Mucosa of descending colon (tissue), 3 donors: ENCODE measurements around the gene RFX8. TPM values are rescaled to one million over a fixed set of nuclear protein-coding genes. Genes with fewer than 3 reads are reported as not detected.
A peak's percentile ranks its signal among the peaks of the same experiment; 100 is the strongest.

Experiments used
- ATAC-seq: fragments of 200-7000 bp; cut with Tn5 transposase; one replicate; pipeline ENCODE4 v1.9.1; 2020; ENCODE audit warnings: mild to moderate bottlenecking, moderate library complexity
- DNase-seq, 3 donors: peaks; one replicate each; pipeline ENCODE4 v3.0.0-alpha.2; 2020
- H3K36me3 ChIP-seq: fragments of 200-600 bp; one replicate; pipeline ENCODE4 v1.8.0; 2021; ENCODE audit warnings: low read depth, mild to moderate bottlenecking
- H3K4me1 ChIP-seq: fragments of 200-600 bp; one replicate; pipeline ENCODE4 v1.8.0; 2021; ENCODE audit warnings: low read depth, mild to moderate bottlenecking
- H3K4me3 ChIP-seq: fragments of 200-600 bp; one replicate; pipeline ENCODE4 v1.8.0; 2021; ENCODE audit warnings: mild to moderate bottlenecking
- H3K9me3 ChIP-seq: fragments of 200-600 bp; one replicate; pipeline ENCODE4 v1.8.0; 2021; ENCODE audit warnings: mild to moderate bottlenecking
- CTCF ChIP-seq: fragments of 200-600 bp; IDR thresholded peaks from one replicate; pipeline ENCODE4 v1.8.0; 2022; ENCODE audit warnings: antibody characterized with exemption, mild to moderate bottlenecking
- intact Hi-C, 2 donors: fragments of 100-400 bp; cut with DNase I in 1 of 2; cut with micrococcal nuclease in 1 of 2; formaldehyde crosslinking; loops; one replicate each; pipeline versions ENCODE4 v1.11.0 to v1.11.1; 2022; cut with DNase I, micrococcal nuclease
- total RNA-seq, 3 donors: library from RNA; stranded (reverse); fragmentation: NEBNext Ultra II Directional in 2 of 3; extraction: Animal tissue kit (Norgen Biotek cat#: 25700) in 2 of 3; gene quantifications; one replicate each; pipeline versions ENCODE4 v1.2.1 to v1.2.4, GENCODE V29; 2021 to 2023
- donor health status: DM: no; HTN: no; CAD: no; lungs with moderate emphysema.
- donor health status: DM: no; HTN: no; CAD: no.
- donor health status: DM: no; HTN: yes; CAD: no.

RFX8 gene
- total RNA-seq, 3 donors from 2014 or later = not detected

- Histone ChIP-seq H3K4me3 (no peak overlapping the region), H3K9me3 (no peaks in the 10 kb centered on the region), H3K36me3 (no peaks in the 10 kb centered on the region), H3K4me1 (no peaks in the 10 kb centered on the region)
- DNase-seq (no peak), ATAC-seq (peak; percentile 54)
- no peak for TF ChIP-seq CTCF
- intact Hi-C loops = no loop called here
Measured at GRCh38 chr2:101360232-101360631, 114.7 kb downstream of the RFX8 start.

- ATAC-seq (no peak), DNase-seq (no peak)
- Histone ChIP-seq H3K4me3 (no peak overlapping the region), H3K9me3 (no peaks in the 10 kb centered on the region), H3K4me1 (no peaks in the 10 kb centered on the region), H3K36me3 (no peaks in the 10 kb centered on the region)
- intact Hi-C loops = no loop called here
- TF ChIP-seq CTCF = no peak
Measured at GRCh38 chr2:101359410-101359954, 115.4 kb downstream of the RFX8 start.

- no peak overlapping the region for H3K4me3 ChIP-seq
- TF ChIP-seq CTCF = no peak
- no peaks in the 10 kb centered on the region for H3K9me3 ChIP-seq
- intact Hi-C loops = no loop called here
- H3K4me1 ChIP-seq = no peaks in the 10 kb centered on the region
- DNase-seq (no peak), ATAC-seq (no peak)
- H3K36me3 ChIP-seq = no peaks in the 10 kb centered on the region
Measured at GRCh38 chr2:101357376-101357775, 117.5 kb downstream of the RFX8 start.

GRCh38 chr2:101356521-101356920, 118.4 kb downstream of the RFX8 start:
- intact Hi-C loops = no loop called here
- Histone ChIP-seq H3K4me1 (no peaks in the 10 kb centered on the region), H3K4me3 (no peak overlapping the region), H3K9me3 (no peaks in the 10 kb centered on the region), H3K36me3 (no peaks in the 10 kb centered on the region)
- DNase-seq (no peak), ATAC-seq (no peak)
- TF ChIP-seq CTCF = no peak

- TF ChIP-seq CTCF = no peak
- Histone ChIP-seq H3K4me3 (no peak overlapping the region), H3K36me3 (no peaks in the 10 kb centered on the region), H3K4me1 (no peaks in the 10 kb centered on the region), H3K9me3 (no peaks in the 10 kb centered on the region)
- DNase-seq = no peak
- no peak for ATAC-seq
- intact Hi-C loops = no loop called here
Measured at GRCh38 chr2:101356055-101356454, 118.9 kb downstream of the RFX8 start.
